Measurements from ENCODE around the gene GPRIN1.
A peak's percentile ranks its signal among the peaks of the same experiment; 100 is the strongest.

GPRIN1 gene
- 2.5 to 5.1 reads per million in 2 donors for total RNA-seq

DNA sequence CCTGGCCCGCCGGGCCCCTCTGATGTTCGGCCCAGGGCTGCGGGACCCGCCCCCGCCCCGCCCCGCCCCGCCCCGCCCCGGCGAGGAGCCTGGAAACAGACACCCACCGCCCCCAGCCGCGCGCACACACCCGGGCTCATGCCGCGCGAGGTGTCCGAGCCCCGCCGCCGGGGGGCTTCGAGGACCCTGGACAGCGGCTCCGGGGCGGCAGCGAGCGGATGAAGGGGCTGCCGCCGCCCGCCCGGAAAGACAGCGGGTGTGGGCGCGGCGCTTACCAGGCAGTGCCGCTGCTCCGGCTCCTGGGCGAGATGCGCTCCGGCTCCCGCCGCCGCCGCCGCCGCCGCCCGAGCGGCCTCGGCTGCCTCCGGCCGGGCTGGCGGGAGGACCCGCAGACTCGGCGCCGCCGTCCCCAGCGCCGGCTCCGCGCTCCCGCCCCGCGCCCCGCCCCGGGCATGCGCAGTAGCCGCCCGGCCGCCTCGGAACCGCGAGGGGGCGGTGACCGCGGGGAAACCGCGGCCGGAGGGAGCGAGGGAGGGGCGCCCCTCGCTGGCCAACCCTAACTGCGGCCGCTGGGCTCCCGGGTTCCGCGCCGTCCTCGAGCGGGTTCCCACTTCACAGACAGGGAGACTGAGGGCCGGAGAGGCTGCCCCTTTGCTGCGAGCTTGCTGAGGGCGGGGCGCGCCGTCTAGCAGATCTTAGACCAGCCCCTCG lies at the start of gene GPRIN1:
GPRIN1 (minus strand) TSS at position 433 of the 711 bp plus-strand sequence. CDS start 10,322 bp downstream, outside the sequence.
- DNase-seq: peak; percentile 38

DNA sequence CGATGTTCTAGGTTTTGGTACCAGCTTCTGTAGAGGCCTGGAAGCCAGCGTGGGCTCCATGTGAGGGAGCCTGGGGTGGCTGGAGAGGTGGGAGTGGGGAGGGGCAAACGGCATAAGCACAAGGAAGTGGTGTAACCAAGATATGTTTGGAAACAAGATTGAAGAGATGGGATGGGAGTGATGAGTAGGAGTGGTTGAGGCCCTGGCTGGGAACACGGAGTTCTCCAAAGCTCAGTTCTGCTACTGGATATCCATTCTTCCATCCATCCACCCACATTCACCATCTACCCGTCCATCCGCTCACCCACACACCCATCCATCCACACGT lies 49.5 kb upstream of the GPRIN1 start:
- DNase-seq: no peak

DNA sequence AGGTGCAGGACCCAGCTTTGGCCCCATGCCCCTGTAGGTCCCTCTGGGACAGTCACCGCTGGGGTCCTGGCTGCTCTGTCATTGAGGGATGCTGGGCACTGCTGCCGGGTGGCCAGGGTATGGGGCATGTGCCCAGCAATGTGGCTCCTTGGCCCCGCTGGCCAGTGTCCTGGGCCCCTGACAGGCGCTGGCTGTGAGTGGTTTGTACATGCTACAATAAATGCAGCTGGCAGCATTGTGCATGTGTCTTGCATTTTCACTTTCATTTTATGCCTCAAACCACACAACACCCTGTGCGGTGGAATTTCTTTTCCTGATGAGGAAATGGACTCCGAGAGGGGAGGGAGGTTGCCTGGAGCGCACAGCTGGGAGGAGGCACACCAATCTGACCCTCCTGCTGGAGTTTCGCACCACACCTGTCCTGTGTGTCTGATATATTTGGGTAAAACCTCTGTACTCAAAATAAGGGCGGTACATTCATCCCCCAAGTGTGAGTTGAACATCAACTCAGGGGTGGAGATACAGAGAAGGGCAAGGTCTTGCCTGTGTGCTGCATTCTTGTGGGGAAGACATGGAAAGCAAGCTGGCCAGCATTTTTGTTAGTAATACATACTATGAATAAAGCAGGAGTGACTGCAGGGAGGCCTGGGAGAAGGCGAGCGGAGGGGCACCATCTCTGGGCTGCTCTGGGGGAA lies 49.0 kb upstream of the GPRIN1 start:
- no peak for DNase-seq

DNA sequence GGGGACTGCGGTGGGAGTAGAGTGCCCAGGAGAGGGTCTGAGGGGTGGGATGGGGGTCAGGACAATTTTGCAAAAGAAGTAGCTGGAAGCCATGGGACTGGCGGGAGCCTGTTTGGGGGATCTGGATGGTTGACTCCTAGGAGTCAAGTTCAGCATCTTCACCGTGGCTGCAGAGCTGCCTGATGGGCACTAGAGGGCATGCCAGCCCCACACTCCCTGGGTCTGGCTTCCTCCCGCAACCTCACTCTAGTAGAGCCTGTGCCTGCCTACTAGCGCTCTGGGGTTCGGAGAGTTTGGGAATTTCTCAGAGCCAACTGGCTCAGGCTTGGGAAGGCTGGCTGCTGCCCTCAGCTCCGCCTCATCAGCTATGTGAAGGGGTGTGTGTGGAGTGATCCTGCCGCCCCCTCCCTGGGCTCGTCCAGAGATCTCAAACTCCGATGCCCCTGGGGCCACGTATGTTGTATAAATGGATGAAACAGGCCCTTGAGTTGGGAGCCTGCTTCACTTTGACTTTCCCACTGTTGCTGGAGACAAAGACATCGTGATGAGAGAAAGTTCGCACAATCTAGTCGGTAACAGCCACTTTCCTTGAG lies 48.1 kb upstream of the GPRIN1 start:
- DNase-seq: no peak

DNA sequence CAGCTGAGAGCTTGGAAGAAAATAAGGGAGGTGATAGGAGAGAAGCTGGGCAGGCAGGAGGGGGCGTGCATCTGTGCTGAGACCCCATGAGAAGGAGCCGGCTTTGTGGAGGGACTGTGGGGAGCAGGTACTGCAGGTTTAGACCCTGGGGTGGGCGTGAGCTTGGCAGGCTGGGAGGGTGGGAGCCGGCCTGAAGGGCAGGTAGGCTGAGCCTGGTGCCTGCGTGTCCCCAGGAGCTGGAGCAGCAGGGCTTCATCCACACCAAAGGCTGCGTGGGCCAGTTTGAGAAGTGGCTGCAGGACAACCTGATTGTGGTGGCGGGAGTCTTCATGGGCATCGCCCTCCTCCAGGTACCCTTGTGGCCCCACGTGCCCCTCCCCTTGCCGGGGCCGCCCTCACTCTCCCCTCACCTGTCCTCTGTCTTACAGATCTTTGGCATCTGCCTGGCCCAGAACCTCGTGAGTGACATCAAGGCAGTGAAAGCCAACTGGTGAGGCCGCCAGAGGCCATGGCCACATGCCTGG lies 46.6 kb upstream of the GPRIN1 start:
- DNase-seq: no peak

DNA sequence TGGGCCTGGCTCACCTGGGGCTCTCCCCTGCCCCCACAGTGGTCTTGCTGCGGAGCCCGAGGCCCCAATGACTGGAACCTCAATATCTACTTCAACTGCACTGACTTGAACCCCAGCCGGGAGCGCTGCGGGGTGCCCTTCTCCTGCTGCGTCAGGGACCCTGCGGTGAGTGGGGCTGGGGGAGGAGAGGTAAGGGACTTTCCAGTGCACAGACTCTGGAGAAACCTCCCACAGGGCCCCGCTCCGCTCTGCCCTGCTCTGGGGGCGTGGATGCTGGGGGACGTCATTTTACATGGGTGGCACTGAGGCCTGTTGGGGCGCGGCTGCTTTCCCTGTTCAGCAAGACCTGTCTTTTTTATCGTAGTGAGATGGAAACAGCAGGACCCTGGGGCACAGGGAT lies 44.9 kb upstream of the GPRIN1 start:
- DNase-seq: no peak

DNA sequence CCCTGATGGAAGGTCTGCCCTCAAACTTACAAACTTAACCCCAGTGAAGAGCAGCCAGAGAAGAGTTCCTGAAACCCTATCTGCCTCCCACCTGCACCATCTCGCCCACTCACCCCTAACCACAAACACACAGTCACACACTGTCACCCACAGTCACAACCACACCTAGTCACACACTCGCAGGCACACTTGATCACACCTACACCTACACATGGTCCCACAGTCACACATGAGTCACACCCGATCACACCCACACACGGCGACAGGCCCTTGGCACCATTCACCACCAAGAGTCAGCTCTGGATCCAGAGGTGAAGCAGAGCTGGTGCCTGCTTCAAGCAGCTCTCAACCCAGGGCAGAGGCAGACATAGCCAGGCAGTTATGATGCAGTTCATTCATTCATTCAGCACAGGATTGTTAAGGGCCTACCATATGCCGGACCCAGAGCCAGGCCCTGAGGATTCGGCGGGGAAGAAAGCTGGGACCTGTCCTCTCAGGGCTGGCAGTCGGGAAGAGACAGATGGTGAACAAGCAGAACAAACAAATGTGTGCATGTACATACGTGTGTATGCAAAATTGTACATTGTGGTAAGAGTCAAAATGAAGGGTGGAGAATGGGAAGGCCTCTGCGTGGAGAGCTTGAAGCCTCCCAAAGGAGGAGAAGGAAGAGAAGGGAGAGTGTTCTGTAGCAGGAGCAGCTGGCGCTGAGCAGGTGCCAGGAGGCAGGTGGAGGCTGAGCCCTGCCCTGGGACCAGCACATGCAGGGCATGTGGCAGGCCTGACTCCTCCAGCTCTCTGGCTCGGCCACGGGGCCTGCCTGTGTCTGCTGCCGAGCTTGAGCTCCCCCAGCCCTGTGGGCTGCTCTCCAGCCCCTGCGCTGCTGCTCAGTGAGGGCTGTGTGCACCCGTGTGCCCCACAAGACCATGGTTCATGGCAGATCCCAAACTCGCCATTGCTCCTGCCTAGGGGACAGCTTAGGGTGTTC lies 43.7 kb upstream of the GPRIN1 start:
- no peak for DNase-seq

DNA sequence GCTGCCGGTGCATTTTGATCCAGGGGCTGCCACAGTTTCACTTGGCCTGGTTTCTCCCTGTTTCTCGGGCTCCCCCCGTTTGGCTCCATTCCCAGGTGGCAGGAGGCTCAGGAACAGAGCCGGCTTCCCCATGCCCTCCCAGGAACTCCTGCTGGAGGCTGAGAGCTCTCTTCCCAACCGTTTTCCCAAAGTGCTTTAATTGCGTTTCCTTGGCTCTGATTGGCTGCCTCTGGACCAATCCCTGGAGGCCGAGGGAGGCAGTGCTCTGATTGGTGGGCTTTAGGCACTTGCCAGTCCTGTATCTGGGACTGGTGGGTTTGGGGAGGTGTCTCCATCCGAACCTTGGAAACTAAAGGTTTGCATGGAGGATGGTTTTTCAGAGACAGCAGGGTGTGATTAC lies 42.2 kb upstream of the GPRIN1 start:
- no peak for DNase-seq

DNA sequence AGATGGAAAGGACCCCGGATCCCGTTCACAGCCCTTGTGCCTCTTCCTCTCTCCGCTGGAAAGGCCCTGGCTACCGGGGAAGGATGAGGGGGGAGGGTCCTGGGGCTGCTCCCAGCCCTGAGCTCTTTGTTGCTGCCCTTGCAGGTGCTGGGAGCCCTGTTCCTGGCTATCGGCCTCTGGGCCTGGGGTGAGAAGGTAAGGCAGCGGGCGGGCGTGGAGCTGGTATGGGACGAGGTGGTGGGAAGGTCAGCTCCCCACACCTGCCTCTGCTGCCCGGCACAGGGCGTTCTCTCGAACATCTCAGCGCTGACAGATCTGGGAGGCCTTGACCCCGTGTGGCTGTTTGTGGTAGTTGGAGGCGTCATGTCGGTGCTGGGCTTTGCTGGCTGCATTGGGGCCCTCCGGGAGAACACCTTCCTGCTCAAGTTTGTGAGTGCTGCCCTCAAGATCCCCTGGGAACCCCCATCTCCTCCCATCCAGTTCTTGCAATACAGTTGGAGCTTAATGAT lies 41.6 kb upstream of the GPRIN1 start:
- DNase-seq: no peak

DNA sequence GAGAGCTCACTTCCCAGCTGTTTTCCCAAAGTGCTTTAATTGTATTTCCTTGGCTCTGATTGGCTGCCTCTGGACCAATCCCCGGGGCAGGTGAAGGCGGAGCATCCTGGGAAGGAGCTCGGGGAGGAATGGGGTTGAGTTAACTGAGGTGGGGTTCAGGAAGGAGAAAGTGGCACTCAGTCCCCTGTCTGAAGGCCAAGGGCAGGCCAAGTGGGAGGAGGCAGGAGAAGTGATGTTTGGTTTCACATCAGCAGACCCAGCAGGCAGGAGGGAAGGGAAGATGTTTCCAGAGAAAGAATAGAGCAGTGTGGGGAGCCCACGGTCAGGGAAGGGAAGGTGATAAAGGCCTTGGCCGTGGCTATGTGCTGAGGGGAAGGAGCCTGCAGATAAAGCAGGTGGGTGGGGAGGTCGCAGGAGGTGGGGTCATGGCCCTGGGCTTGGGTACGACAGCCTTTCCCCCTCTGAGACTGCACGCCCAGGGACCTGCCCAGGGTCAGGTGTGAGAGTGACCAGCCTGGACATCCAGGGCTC lies 40.5 kb upstream of the GPRIN1 start:
- no peak for DNase-seq

DNA sequence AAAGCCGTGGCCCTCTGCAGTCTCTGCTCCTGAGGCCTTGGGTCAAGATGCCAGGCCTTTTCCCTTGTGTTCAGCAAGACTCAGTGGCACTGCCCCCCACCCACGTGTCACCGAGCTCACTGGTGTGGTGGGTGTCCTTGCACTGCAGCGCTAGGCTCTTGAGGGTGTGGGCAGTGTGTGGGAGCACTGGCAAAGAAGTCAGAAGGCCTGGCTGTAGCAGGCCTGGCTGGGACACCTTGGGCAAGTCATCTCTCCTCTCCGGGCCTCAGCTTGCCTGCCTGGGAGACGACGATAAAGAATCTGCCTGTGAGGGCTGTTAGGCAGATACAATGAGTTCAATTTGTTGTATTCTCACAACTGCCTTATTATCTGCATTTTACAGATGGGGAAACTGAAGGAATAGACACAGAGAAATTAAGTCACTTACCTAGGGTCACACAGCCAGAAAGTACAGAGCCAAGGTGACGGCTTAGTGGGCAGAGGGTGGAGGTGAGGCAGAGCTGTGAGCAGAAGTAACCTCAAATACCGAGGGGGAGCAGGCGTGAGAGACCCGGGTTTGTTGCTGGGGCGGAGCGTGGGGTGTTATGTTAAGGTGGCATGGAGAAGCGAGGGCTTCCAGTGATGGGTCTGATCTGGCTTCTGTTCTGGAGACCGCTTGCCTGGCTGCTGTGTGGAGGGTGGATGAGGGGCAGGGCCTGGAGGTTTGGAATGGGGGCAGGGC lies 38.7 kb upstream of the GPRIN1 start:
- DNase-seq: peak; percentile 21

DNA sequence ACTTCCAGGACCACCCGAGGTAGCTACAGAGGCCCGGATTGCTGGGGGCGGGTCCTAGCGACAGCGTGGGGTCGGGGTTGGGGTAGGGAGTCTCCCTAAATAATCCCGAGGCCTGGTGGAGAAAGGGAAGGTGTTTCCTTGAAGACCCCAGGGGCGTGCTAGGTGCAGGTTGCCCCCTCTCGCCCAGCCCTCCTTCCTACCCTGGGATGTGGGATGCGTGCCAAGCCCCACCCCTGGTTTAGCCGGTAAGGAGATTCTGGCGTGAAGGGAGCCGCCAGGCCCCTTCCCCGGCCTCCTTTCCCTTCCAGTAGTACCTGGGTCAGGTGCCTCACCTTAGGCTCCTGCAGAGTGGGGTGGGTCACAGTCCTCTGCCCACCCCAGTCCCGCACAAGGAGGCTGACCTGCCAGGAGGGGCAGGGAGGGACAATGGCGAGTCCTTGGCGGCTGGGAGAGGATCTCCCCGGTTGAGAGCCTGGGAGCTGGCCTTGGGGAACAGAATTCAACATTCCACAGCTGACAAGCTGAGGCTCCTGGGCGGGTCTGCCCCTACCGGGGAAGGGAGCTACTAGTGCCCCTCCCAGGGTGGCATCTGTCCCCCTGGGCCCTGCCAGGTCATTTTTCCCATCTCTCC lies 38.0 kb upstream of the GPRIN1 start:
- DNase-seq: no peak

DNA sequence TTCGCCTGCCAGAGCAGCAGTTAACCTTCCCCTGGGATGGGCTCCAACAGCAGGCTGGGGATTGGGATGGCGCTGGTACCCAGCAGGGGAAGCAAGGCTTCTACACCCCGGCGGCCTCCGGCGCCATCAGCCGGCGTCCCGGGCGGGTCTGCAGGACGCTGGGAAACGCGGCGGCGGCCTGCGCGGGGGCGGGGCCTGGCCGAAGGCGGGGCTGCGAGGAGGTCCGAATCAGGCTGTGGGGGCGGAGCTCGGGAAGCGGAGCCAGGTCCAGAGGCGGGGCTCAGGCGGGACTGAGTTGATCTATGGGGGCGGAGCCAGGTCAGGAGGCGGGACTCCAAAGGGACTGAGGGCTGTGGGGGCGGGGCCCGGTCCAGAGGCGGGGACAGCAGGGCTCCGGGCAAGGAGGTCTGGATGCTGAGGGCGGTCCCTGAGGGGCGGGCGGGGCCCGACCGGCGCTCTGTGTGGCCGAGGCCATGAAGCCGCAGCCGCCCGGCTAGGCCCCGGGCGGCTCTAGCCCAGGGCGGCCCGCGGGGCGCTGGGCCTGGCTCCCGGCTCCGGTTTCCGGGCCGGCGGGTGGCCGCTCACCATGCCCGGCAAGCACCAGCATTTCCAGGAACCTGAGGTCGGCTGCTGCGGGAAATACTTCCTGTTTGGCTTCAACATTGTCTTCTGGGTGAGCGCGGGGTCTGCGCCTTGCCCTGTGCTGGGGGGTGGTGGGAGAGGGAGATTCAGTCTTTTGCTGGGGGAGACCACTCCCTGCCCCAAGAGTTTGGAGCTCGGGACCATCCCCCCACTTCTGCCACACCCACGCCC lies 37.3 kb upstream of the GPRIN1 start, which contains the start of gene TSPAN17:
TSPAN17 (plus strand) TSS at position 455 of the 813 bp plus-strand sequence; CDS start at position 587, 132 bp downstream.
- peak; percentile 89 for DNase-seq

DNA sequence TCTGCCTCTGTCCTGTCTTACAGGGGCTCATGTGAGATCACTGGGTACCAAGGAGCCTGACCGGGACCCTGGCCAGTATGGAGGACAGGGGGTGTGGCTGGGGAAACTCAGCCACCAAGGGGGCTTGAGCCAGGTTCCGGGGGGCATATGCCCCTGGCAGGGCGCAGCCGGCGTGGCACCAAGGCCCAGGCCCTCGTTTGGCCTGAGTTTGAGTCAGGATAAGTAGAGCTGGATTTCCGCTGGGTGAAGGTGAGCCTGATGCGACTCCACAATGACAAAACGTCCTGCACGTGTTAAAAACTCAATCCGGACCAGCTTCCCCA lies 36.7 kb upstream of the GPRIN1 start:
- no peak for DNase-seq

DNA sequence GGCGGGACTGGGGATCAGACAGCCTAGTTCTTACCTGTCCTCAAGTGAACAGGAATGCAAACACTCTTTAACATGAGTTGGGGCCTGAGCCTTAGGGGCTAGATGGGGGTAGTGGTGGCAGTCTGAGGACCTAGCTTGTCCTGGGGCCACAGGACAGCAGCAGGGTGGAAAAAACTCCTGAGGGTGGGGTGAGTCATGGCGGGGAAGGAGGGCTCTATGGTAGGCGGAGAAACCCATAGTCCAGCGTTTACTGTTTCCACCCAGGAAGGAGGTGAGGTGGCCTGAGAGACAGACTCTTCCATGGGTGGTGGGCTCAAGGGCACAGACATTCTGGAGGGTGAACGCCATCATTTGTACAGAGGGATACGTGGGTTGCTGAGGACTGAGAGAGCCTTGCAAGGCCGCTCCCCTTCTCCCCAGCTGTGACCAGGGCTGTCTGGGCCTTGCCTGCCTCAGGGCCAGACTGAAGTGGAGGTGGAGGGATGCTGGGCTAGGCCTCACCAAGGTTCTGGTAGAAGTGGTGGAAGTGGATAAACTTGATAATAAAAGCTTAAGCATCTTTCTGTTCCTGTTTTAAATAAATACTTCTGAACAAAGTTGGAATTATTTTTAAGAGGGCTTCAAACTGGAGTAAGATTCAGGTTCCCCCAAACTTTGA lies 36.2 kb upstream of the GPRIN1 start:
- no peak for DNase-seq

DNA sequence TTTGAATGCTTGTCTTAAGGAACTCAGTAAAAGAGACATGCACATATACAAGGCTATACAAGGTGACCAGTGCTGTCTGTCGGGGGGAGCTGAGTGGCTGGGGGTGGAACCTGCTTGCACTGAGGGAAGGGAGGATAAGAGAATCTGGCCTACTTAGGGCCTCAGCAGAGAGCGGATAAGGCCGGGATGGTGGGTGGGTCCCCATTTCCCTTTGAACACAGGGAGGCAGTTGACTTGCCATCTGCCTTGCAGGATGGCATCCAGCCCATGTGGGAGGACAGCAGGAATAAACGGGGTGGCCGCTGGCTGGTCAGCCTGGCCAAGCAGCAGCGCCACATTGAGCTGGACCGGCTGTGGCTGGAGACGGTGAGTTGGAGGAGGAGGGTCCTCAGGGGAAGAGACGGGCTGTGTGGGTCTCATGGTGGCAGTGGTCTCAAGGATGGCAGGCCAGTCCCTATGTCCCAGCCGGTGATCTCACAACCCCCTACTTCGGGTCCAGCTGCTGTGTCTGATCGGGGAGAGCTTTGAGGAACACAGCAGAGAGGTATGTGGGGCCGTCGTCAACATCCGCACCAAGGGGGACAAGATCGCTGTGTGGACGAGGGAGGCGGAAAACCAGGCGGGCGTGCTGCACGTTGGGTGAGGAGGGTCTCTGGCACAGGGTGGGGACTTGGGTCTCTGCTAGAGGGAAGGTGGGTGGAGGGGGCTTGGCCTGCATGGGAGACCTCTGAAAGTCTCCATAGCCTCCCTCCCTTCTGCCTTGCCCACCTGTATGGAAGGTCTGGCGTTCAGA lies 35.1 kb upstream of the GPRIN1 start:
- DNase-seq: no peak

DNA sequence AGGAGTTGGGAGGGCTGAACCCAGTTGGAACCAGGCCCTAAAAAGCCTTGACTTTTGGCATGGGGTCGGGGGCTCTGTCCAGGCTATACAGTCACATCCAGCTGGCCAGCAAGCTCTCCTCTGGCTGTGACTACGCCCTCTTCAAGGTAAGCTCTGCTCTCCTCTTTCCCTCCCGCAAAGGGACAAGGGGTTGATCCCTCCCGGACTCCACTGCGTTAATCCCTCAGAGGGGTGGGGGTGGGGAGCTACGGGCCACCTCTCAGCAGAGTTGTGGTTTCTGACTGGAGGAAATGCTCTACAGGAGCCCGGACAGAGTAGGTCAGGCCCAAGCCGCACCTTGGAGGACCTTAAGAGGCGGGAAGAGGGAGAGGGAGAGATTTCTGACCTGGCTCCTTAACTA lies 34.3 kb upstream of the GPRIN1 start:
- no peak for DNase-seq

DNA sequence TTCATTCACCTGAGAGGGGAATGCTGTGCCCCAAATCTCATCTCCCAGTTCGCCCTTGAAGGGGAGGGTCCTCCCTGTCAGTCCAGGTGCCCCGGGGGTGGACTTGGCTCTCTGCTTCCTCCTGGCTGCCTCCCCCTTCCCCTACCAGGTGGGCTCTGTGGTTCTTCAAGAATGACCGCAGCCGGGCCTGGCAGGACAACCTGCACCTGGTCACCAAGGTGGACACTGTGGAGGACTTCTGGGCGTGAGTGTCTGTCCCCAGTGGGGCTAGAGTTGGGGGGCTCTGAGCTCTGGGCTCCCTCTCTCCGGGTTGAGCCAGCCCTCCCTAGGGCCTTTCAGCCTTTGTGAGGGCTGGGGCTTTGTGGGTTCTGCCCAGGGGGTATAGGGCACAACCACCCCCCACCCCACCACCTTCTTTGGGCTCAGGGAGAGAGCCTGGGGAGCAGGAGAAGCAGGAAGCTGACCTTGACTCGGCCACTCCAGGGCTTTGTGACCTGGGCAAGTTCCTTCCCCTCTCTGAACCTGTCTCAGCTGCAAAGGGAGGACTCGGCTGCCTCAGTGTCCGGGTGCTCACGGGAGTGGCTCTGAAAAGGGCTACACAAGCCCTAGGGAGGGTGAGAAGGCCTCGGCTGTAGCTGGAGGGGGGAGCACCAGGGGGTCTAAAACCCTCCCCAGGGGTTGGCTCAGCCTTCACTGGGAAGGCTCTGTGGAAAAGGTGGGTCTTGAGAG lies 33.7 kb upstream of the GPRIN1 start:
- DNase-seq: no peak
